Memory B cell (primary cell): ENCODE measurements around the gene SYNGR1.

Experiments
- ATAC-seq: fragments of 150-1000 bp; cut with Tn5 transposase; 2 replicates; pipeline ENCODE4 v1.10.0; 2021; ENCODE audit warnings: low read depth, mild to moderate bottlenecking, moderate library complexity
- DNase-seq, 2 donors: peaks; one replicate each; pipeline ENCODE4 v3.0.0; 2022; ENCODE audit warnings: low spot score in 2 of 2
- H3K27ac Mint-ChIP-seq: one replicate; pipeline ENCODE4 v1.8.0; 2022; ENCODE audit warnings: mild to moderate bottlenecking, moderate library complexity, mixed read lengths
- H3K27me3 Mint-ChIP-seq: one replicate; pipeline ENCODE4 v1.8.0; 2022; ENCODE audit warnings: mixed read lengths
- H3K36me3 Mint-ChIP-seq: one replicate; pipeline ENCODE4 v1.8.0; 2022; ENCODE audit warnings: mild to moderate bottlenecking, mixed read lengths
- H3K4me1 Mint-ChIP-seq: one replicate; pipeline ENCODE4 v1.8.0; 2022; ENCODE audit warnings: mixed read lengths
- H3K4me3 Mint-ChIP-seq: one replicate; pipeline ENCODE4 v1.8.0; 2022; ENCODE audit warnings: mild to moderate bottlenecking, moderate library complexity, mixed read lengths
- H3K9me3 Mint-ChIP-seq: one replicate; pipeline ENCODE4 v1.8.0; 2022; ENCODE audit warnings: mixed read lengths

SYNGR1 gene

DNA sequence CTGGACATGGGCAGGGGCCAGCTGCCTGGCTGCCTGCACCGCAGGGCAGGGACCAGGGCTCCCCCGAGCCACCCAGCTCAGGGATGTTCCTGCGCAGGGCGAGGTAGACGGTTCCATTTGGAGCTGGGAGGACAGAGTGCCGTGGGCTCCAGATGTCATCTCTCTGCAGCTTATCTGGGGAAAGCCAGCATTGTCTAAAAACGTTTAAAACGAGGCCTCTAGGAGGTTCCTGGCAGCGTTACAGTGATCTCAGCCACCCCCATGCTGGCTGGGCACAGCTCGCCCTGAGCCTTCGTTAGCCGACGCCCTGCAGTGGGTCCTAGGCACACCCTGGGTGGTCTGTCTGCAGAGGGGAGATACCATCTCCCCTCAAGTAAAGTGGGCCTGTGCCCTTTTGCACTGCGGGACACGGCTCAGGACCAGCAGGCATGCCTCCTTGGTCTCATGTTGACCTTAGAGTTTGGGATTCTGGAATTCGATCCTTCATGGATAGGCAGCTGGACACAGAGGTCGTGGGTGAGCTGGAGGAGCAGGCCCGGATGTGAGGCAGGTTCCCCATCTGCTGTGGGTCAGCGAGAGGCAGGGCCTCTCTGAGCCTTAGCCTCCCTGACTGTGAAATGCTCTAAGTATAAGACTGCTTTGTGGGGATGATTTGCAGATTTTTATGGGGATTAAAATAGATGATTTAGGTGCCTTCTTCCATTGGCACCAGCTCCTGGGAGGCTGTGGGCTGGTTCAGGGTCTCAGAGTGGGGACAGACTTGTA is 14.1 kb downstream of the SYNGR1 start:
- H3K27me3 Mint-ChIP-seq, result no peaks in the 10 kb centered on the region
- no peak overlapping the region for H3K27ac Mint-ChIP-seq
- DNase-seq (no peak), ATAC-seq (no peak)
- no peaks in the 10 kb centered on the region for H3K9me3 Mint-ChIP-seq
- peaks cover 19% of the 10 kb centered on the region for H3K4me1 Mint-ChIP-seq
- peaks cover 10% of the 10 kb centered on the region for H3K36me3 Mint-ChIP-seq
- H3K4me3 Mint-ChIP-seq, result no peak overlapping the region

DNA sequence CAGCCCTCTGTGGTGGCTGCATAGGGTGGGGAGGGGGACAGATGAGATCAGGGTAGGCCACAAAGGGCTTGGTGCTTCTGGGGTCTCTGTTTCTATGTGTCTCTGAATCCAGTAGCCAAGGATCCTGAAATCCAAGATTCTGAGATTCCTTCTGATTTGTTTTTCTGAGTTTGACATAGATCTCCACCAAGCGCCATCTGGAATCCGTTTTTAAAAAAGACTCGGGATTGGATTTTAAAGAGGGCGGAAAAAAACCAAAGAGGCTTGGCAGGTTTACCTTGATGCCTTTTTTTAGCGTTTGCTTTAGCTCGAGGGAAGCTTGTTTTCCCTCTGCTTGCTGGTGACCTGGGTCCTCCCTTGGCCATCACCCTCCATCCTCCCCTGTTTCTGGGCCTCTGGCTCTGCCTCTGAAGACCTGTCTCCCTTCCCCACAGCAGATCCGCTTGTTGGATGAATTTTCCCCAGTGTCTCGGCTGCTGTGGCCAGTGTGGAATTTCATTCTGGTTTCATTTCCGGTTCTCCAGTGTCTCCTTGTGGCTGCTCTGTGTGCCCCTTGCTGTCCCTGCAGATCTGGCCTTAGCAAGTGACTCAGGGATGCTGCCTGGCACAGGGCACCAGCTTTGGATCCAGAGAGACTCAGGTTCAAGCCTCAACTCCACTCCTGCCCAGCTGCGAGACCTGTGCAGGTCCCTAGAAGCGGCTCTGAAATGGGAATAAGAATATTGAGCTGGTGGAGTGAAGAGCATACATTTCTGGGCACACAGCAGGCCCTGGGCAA is 15.1 kb downstream of the SYNGR1 start:
- DNase-seq (no peak), ATAC-seq (no peak)
- no peak overlapping the region for H3K4me3 Mint-ChIP-seq
- H3K4me1 Mint-ChIP-seq, result peaks cover 18% of the 10 kb centered on the region
- H3K9me3 Mint-ChIP-seq, result no peaks in the 10 kb centered on the region
- no peaks in the 10 kb centered on the region for H3K27me3 Mint-ChIP-seq
- H3K36me3 Mint-ChIP-seq, result peaks cover 4% of the 10 kb centered on the region
- H3K27ac Mint-ChIP-seq, result no peak overlapping the region

DNA sequence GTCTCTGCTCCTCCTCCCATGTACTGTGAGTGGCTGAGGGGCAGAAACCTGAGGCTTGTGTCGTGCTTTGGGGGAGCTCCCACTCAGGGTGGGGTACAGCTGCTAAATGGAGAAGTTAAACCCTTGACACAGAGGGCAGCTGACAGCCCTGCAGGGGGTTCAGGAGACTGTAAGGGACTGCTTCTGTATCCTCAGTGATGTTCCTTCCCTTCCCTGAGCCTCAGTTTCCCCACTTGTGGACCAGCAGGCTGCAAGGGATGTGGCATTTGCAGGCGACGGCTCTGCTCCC is 15.6 kb downstream of the SYNGR1 start:
- H3K4me1 Mint-ChIP-seq, result peaks cover 16% of the 10 kb centered on the region
- no peaks in the 10 kb centered on the region for H3K27me3 Mint-ChIP-seq
- no peak for DNase-seq
- H3K36me3 Mint-ChIP-seq, result no peaks in the 10 kb centered on the region
- H3K27ac Mint-ChIP-seq, result no peak overlapping the region
- H3K9me3 Mint-ChIP-seq, result no peaks in the 10 kb centered on the region
- peak; percentile 86 for ATAC-seq
- H3K4me3 Mint-ChIP-seq, result no peak overlapping the region

DNA sequence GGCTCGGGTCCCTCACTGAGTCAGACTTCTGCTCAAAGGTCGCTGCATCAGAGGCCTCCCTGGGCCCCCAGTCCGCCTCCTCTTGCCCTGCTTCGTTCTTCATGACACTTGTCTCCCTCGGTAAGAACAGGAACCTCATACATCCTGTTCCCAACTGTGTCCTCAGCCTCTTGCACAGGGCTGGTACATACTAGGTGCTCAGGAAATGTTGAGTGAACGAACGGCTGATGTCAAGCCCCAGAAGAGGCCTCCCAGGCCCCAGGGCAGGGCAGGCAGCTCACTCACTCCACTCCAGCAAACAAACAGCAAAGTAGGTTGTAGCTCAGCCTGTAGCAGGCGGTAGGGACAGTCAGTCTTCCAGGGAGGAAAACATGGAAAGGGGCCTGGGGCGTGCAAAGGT is 17.2 kb downstream of the SYNGR1 start:
- no peak for DNase-seq
- H3K36me3 Mint-ChIP-seq, result no peaks in the 10 kb centered on the region
- H3K4me1 Mint-ChIP-seq, result peaks cover 16% of the 10 kb centered on the region
- no peak for ATAC-seq
- H3K4me3 Mint-ChIP-seq, result no peak overlapping the region
- H3K27ac Mint-ChIP-seq, result no peak overlapping the region
- H3K9me3 Mint-ChIP-seq, result no peaks in the 10 kb centered on the region
- H3K27me3 Mint-ChIP-seq, result no peaks in the 10 kb centered on the region

DNA sequence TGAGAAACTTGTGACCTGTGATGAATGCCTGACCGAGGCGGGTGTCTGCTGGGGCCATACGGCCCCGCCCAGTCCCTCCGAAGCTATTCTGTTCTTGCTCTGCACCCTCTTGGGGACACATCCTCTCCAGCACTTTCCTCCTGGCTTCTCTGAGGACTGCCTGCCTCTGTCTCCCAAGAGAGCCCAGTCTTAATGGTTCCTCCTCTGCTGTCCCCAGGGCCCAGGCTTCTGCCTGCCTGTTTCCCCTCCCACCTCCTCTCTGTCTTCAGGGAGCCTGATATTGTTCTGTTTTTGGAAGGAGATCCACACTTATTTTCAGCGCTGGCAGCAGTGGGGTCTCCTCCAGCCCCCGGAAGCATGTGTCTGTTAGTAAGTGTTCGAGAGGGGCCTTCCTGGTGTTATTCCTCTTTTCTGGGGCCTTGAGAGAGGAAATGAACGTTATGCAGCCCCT is 18.7 kb downstream of the SYNGR1 start:
- Mint-ChIP-seq H3K4me1 (peaks cover 16% of the 10 kb centered on the region), H3K27ac (no peak overlapping the region), H3K27me3 (no peaks in the 10 kb centered on the region), H3K36me3 (no peaks in the 10 kb centered on the region), H3K9me3 (no peaks in the 10 kb centered on the region), H3K4me3 (no peak overlapping the region)
- ATAC-seq (no peak), DNase-seq (no peak)

DNA sequence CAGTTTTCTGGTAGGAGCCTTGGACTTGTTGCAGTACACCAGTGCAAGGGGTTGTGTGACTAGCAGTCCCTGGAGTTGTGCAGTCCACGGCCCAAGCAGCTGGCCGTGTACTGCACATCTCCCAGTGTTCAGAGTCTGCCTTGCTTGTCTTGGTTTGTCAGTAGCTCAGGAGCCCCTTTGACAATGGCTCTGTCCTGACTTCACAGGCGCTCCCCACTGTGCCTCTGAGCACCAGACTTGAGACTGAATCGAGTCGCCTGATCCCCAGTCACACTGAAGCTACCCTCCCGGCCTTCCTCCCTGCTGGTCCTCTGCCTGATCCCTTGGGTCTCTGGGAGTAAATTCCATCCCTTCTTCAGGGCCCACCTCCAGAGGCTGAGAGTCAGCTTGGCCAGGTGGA is 19.4 kb downstream of the SYNGR1 start:
- DNase-seq, result no peak
- ATAC-seq, result no peak
- no peaks in the 10 kb centered on the region for H3K9me3 Mint-ChIP-seq
- no peaks in the 10 kb centered on the region for H3K36me3 Mint-ChIP-seq
- no peak overlapping the region for H3K4me3 Mint-ChIP-seq
- peak overlapping the region; percentile 25 for H3K27ac Mint-ChIP-seq
- H3K27me3 Mint-ChIP-seq, result no peaks in the 10 kb centered on the region
- H3K4me1 Mint-ChIP-seq, result peaks cover 16% of the 10 kb centered on the region

DNA sequence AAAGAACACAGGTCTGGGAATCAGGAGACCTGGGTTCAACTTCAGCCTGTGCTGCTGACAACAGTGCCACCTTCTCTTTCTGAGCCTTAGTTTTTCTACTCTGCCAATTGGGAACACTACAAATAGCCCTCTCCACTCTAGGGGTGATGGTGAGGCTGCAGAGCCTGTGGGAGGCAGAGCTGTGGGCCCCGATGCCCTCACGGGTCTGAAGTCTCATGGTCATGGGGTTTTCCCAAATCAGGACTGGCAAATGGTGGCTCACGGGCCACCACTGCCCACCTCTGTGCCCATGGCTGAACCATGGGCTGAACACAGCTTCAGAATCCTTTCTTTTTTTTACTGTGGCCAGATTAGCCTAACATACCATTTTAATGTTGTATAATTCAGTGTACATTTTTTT is 19.8 kb downstream of the SYNGR1 start:
- no peaks in the 10 kb centered on the region for H3K9me3 Mint-ChIP-seq
- DNase-seq (no peak), ATAC-seq (no peak)
- peak overlapping the region; percentile 25 for H3K27ac Mint-ChIP-seq
- H3K4me3 Mint-ChIP-seq, result no peak overlapping the region
- no peaks in the 10 kb centered on the region for H3K27me3 Mint-ChIP-seq
- no peaks in the 10 kb centered on the region for H3K36me3 Mint-ChIP-seq
- H3K4me1 Mint-ChIP-seq, result peaks cover 16% of the 10 kb centered on the region

DNA sequence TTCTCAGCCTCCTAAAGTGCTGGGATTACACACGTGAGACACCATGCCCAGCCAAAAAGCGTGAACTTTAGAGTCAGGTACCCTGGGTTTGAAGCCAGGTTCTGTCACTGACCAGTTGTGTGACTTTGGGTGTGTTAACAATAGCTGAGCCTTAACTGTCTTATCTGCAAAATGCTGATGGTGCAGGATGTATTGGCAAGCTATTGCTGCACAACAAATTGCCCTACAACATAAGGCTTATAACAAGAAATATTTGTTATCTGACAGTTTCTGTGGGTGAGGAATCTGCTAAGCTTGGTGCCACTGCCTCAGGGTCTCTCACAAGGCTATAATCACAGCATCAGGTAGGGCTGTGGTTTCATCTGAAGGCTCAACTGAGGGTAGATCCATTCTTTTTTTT is 21.9 kb downstream of the SYNGR1 start:
- Mint-ChIP-seq H3K4me3 (no peak overlapping the region), H3K9me3 (no peaks in the 10 kb centered on the region), H3K36me3 (peaks cover 7% of the 10 kb centered on the region), H3K4me1 (peaks cover 5% of the 10 kb centered on the region), H3K27me3 (no peaks in the 10 kb centered on the region), H3K27ac (no peak overlapping the region)
- ATAC-seq (no peak), DNase-seq (no peak)

DNA sequence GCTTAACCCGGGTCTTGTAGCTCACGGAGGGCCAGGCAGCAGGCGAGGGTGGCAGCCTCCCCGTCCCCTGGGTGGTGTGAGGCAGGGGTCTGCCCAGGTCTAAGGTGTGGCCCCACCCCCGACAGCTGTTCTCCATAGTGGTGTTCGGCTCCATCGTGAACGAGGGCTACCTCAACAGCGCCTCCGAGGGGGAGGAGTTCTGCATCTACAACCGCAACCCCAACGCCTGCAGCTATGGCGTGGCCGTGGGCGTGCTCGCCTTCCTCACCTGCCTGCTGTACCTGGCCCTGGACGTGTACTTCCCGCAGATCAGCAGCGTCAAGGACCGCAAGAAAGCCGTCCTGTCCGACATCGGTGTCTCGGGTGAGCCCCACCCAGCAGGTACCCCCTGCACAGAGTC is 24.4 kb downstream of the SYNGR1 start:
- no peak overlapping the region for H3K27ac Mint-ChIP-seq
- no peak for DNase-seq
- no peaks in the 10 kb centered on the region for H3K4me1 Mint-ChIP-seq
- peaks cover 8% of the 10 kb centered on the region for H3K36me3 Mint-ChIP-seq
- ATAC-seq, result no peak
- H3K4me3 Mint-ChIP-seq, result no peak overlapping the region
- no peaks in the 10 kb centered on the region for H3K27me3 Mint-ChIP-seq
- no peaks in the 10 kb centered on the region for H3K9me3 Mint-ChIP-seq

DNA sequence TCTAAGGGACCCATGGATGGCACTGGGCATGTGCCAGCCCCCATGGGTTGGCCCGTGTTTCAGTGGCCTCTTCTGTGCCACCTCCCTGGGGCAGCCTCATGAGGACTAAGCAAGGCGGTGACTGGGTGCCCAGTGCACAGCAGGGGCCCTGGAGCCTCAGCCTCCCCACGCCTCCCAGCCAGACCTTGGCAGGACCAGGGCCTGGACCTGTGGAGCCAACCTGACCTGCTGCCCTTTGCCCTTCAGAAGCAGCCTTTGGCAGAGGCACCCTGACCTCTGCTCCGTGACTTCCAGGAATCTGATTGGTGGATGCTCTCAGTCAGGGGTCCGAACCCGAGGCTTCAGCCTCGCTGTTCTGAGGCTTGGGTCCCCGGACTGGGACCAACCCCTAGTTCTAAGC is 25.0 kb downstream of the SYNGR1 start:
- Mint-ChIP-seq H3K4me3 (no peak overlapping the region), H3K27ac (no peak overlapping the region), H3K36me3 (peaks cover 8% of the 10 kb centered on the region), H3K27me3 (no peaks in the 10 kb centered on the region), H3K9me3 (no peaks in the 10 kb centered on the region), H3K4me1 (no peaks in the 10 kb centered on the region)
- ATAC-seq (no peak), DNase-seq (no peak)

DNA sequence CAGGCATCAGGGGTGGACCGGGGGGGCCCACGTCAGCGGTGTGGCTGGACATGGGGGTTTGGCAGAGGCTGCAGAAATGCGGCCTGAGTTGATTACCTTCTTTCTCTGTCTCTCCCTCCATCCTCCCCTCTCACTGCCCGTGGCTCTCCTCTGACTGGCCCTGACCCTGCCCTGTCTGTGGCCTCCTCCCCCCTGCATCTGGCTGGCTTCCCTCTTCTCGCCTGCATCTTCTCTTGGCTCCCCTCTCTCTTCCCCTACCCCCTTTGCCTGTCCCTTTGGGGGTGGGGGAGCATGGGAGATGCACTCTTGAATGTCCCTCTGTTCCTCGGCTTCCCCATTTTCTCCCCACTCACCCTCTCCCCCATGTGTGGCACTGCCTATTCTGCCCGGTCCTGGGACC is 25.9 kb downstream of the SYNGR1 start:
- H3K36me3 Mint-ChIP-seq, result peaks cover 8% of the 10 kb centered on the region
- DNase-seq (no peak), ATAC-seq (no peak)
- no peak overlapping the region for H3K4me3 Mint-ChIP-seq
- H3K27me3 Mint-ChIP-seq, result no peaks in the 10 kb centered on the region
- no peaks in the 10 kb centered on the region for H3K9me3 Mint-ChIP-seq
- no peak overlapping the region for H3K27ac Mint-ChIP-seq
- no peaks in the 10 kb centered on the region for H3K4me1 Mint-ChIP-seq

DNA sequence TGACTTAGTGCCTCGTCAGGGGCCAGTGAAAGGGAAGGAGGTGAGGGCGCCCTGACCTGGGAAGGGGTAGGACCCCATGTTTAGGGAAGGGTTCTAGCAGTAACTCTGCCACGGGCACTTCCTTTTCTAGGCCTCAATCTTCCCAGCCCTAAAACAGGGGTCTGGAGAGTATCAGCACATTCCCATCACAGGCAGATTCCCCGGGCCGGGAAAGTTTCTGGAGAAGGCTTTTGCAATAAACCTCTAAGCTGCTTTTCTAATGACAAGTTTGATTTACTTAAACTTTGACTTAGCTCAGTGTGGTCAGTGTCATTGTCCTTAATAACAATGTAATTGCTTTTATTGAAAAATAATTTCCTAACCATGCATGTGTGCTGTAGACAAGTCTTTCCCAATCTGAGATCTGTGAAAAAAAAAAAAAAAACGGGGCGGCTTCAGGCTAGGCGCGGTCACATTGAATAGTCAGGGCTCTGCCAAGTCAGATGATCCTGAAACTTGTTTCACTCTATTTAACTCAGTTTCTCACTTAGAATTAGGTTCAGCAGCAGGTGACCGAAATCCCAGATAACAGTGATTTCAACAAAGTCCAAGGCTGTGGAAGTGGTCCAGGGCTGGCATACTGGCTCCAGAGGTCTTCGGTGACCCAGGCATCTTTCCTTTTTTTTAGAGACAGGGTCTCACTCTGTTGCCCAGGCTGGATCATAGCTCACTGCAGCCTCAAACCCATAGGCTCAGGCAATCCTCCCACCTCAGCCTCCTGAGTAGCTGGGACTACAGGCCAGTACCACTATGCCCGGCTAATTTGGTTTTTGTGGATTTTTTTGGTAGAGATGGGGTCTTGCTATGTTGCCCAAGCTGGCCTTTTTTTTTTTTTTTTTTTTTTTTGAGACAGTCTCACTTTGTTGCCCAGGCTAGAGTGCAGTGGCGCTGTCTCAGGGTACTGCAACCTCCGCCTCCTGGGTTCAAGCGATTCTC is 30.3 kb downstream of the SYNGR1 start:
- DNase-seq (no peak), ATAC-seq (no peak)
- H3K36me3 Mint-ChIP-seq, result peaks cover 8% of the 10 kb centered on the region
- no peaks in the 10 kb centered on the region for H3K9me3 Mint-ChIP-seq
- no peaks in the 10 kb centered on the region for H3K27me3 Mint-ChIP-seq
- no peak overlapping the region for H3K4me3 Mint-ChIP-seq
- no peak overlapping the region for H3K27ac Mint-ChIP-seq
- peaks cover 7% of the 10 kb centered on the region for H3K4me1 Mint-ChIP-seq

DNA sequence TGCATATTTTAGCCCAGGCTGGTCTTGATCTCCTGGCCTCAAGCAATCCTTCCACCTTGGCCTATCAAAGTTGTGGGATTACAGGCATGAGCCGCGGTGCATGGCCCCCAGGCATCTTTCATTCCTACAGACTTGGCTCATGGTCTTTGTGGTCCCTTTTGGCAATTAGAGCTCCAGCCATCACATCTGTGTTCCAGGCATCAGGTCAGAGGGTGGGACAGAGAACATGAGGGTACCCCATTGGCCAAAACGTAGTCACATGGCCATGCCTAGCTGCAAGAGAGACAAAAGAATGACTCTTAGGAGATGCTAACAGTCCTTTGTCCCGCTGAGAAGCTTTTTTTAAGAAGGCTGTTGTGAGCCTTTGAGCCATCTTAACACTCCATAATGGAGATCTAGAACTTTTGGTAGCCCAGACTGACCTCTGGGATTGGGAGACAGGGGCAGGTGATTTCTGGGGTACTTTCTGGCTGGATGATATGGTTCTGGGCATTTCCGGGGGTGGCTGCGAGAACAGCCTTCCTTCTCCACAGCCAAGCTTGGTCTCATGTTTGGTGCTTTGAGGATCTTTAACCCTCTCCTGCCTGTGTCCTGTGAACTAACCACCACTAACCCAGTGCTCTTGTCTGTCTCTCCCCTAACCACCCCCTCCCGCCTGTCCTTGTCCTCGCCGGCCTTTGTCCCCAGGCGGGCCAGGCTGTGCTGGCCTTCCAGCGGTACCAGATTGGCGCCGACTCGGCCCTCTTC is 31.4 kb downstream of the SYNGR1 start:
- Mint-ChIP-seq H3K9me3 (no peaks in the 10 kb centered on the region), H3K27me3 (no peaks in the 10 kb centered on the region), H3K27ac (no peak overlapping the region), H3K4me1 (peaks cover 7% of the 10 kb centered on the region), H3K36me3 (peaks cover 2% of the 10 kb centered on the region), H3K4me3 (no peak overlapping the region)
- DNase-seq (no peak), ATAC-seq (no peak)
